ENCODE results near the gene UST.

The UST gene

DNA sequence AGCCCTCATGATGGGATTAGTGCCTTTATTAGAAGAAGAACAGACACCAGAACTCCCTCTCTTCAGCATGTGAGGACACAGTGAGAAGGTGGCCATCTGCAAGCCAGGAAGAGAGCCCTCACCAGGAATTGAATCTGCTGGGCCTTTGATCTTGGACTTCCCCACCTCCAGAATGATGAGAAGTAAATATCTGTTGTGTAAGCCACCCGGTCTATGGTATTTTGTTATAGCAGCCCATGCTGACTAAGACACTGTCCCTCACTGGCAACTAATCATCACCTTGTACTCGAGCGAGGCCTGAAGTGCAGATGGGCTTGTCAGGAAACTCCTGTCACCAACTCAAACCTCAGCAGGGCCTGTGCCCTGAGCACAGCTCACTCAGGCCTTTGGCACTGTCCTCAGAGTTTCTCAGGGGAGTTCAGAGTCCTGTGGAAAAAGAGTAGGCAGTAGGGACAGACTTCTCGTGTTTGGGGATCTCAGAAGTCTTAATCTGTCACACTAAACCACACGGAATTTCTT is 62.0 kb downstream of the UST start:
- H3K27ac ChIP-seq = no peak overlapping the region
- TF ChIP-seq, protein P1, sequence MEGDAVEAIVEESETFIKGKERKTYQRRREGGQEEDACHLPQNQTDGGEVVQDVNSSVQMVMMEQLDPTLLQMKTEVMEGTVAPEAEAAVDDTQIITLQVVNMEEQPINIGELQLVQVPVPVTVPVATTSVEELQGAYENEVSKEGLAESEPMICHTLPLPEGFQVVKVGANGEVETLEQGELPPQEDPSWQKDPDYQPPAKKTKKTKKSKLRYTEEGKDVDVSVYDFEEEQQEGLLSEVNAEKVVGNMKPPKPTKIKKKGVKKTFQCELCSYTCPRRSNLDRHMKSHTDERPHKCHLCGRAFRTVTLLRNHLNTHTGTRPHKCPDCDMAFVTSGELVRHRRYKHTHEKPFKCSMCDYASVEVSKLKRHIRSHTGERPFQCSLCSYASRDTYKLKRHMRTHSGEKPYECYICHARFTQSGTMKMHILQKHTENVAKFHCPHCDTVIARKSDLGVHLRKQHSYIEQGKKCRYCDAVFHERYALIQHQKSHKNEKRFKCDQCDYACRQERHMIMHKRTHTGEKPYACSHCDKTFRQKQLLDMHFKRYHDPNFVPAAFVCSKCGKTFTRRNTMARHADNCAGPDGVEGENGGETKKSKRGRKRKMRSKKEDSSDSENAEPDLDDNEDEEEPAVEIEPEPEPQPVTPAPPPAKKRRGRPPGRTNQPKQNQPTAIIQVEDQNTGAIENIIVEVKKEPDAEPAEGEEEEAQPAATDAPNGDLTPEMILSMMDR (IDR thresholded peaks at IDR 0.05) = no peak
- no peak for TF ChIP-seq ZFX (IDR thresholded peaks at IDR 0.05; ENCODE audit: borderline replicate concordance)

DNA sequence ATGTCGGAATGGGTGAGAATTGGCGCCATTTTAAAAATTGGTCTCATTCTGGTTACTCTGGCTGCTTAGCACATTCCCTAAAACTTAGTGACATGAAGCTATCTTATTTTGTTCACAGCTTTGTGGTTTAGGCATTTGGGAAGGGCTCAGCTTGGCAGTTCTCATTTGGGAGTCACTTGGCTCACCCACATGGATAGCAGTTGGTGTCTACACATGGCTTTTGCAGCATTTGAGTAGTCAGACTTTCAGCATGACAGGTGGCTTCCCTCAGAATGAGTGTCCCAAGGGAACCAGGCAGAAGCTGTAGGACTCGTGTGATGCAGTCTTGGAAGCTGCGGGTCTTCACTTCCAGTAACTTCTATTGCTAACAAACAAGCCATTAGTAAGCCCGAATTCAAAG is 64.6 kb downstream of the UST start:
- TF ChIP-seq, protein P1 (IDR thresholded peaks at IDR 0.05) = no peak
- TF ChIP-seq ZFX (IDR thresholded peaks at IDR 0.05; ENCODE audit: borderline replicate concordance) = no peak
- no peak overlapping the region for H3K27ac ChIP-seq

DNA sequence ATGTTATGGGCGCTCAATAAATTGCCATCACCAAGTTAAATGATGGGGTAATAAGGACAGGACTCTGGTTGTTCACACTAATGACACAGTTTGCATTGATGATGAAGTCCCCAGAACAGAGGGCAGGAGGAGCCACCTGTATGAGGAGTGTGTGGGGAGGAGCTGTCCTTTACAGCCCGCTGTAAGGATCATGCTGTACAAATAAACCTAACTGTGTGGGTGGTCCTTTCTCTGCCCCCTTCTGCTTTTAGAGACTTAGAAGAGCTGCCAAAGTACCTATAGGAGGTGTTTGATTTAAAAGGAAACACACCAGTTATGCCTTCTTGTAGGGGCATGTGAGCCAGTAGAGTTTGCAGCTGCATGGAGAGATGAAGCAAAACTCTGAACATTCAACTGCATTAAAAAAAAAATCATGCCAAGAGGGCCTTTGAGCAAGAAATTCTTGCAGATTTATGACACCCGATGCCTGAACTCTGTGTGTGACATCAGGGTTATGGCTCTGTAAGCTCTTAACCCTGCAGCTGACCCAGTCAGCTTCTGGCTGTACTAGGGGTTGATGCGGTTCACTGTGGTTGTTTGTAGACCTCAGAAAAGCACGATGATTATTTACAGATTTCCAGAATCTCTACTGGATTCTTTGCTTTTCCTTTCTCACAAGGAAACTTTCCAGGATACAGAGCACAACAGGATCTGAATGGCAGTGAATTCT is 67.4 kb downstream of the UST start:
- no peak overlapping the region for H3K27ac ChIP-seq
- TF ChIP-seq ZFX (IDR thresholded peaks at IDR 0.05; ENCODE audit: borderline replicate concordance) = no peak
- TF ChIP-seq, protein P1 (IDR thresholded peaks at IDR 0.05) = no peak

DNA sequence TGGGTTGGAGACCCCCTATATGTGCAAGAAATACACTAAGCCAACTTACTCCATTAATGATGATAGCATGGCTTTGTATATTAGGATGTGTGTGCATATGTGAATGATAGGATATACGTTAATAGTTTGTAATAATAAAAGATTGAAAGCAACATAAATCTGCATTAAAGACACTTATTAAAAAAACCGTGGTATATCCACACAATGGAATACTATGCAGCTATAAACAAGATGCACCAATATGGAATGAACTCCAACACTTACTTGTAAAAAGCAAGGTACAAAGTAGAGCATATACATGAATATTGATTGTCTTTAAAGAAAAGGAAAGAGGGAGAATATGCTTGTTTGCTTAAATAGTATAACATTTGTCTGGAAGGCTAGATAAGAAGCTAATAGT is 68.0 kb downstream of the UST start:
- TF ChIP-seq, protein P1 (IDR thresholded peaks at IDR 0.05) = no peak
- no peak for TF ChIP-seq ZFX (IDR thresholded peaks at IDR 0.05; ENCODE audit: borderline replicate concordance)
- H3K27ac ChIP-seq = no peak overlapping the region

DNA sequence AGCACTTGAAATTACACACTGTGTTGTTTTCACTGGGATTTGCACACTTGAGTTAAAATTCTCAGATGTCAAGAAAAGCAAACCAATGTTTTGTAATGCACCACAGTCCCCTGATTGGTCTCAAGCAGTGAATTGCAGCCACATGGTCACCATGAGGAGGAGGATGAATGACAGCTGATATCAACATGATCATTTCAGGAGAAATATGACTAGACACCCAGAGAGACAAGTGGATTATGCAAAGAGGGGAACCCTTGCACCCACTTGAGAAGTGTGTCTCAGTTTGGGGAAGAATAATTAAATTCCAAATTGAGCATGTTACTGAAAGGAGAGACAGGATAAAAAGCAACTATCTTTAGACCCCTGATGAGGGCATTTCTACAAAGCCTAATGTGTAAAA is 69.3 kb downstream of the UST start:
- no peak for TF ChIP-seq ZFX (IDR thresholded peaks at IDR 0.05; ENCODE audit: borderline replicate concordance)
- TF ChIP-seq, protein P1 (IDR thresholded peaks at IDR 0.05) = no peak
- no peak overlapping the region for H3K27ac ChIP-seq

DNA sequence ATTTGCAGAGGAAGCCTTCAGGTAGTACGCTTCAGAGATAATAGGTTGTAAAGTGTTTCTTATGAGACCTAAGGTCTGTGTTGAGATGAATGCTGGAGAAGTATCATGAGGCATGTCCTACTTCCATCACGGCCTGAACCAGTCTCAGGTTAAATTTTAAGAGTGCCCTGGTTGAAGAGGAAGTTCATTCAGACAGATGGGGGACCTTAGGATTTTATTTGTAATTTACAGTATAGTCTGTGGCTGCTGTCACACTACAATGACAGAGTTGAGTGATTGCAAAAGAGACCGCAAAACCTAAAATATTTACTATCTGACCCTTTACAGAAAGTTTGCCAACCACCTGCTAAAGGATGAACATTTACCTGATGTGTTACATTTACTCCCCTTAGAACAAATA is 70.9 kb downstream of the UST start:
- H3K27ac ChIP-seq = no peak overlapping the region
- no peak for TF ChIP-seq ZFX (IDR thresholded peaks at IDR 0.05; ENCODE audit: borderline replicate concordance)
- TF ChIP-seq, protein P1 (IDR thresholded peaks at IDR 0.05) = no peak

DNA sequence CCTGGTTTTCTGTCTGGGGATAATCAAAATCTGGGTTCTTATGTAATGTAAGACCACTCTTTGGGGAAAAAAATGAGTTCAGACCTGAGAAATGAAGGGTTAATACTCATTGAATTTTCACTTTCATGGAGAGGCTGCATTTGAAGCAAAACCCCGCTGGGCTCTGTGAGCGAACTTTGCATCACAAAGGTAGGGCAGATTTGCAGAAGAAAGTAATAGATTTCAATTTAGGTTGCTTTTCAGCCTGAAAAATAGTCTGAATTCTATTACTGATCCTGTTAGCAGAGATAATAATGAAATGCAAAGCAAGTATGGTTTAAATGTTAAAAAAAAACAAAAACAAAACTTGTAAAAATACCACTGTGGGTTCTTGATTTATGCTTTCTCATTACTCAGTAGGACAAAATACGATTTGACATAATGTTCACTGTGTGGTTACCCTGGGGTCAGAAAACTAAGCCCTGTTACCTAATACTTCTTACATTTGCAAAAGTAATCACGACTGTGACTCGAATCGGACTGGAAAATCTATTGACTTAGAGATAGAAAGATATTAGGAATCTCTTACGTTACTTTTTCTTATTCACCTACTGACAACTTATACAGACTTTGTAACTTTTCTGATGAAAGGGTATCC is 72.2 kb downstream of the UST start:
- TF ChIP-seq, protein P1 (IDR thresholded peaks at IDR 0.05) = no peak
- TF ChIP-seq ZFX (IDR thresholded peaks at IDR 0.05; ENCODE audit: borderline replicate concordance) = no peak
- no peak overlapping the region for H3K27ac ChIP-seq
